Lung (tissue), 12 donors: ENCODE results near the gene EEPD1. TPM values are rescaled to one million over a fixed set of nuclear protein-coding genes. Genes with fewer than 3 reads are reported as not detected.

Experiments
- ATAC-seq: fragments of 200-7000 bp; cut with Tn5 transposase; one replicate; pipeline ENCODE4 v1.9.1; 2020; ENCODE audit warnings: moderate number of reproducible peaks; ENCODE audit not compliant: insufficient read depth, low FRiP score
- DNase-seq, 3 donors: peaks; one replicate each; pipeline ENCODE4 v3.0.0-alpha.2; 2013 to 2017
- H3K27ac ChIP-seq, 2 donors: one replicate each; pipeline ENCODE4 v1.5.1; 2013; ENCODE audit warnings: mild to moderate bottlenecking in 2 of 2, moderate library complexity in 2 of 2, control low read depth in 1 of 2, inconsistent platforms in 1 of 2, low read depth in 1 of 2, low read length in 1 of 2
- H3K27me3 ChIP-seq, 3 donors: one replicate each; pipeline ENCODE4 v1.5.1; 2013; ENCODE audit warnings: low read length in 2 of 3; ENCODE audit not compliant: control insufficient read depth in 3 of 3, insufficient read depth in 3 of 3
- H3K36me3 ChIP-seq, 4 donors: one replicate each; pipeline ENCODE4 v1.5.1; 2013; ENCODE audit warnings: low read length in 4 of 4, mild to moderate bottlenecking in 1 of 4, moderate library complexity in 1 of 4; ENCODE audit not compliant: control insufficient read depth in 4 of 4, insufficient read depth in 4 of 4
- H3K4me1 ChIP-seq, 5 donors: one replicate each; pipeline ENCODE4 v1.5.1; 2013; ENCODE audit warnings: low read length in 5 of 5, mild to moderate bottlenecking in 2 of 5, moderate library complexity in 1 of 5; ENCODE audit not compliant: control insufficient read depth in 5 of 5, insufficient read depth in 5 of 5
- H3K4me3 ChIP-seq: one replicate; pipeline ENCODE4 v1.5.1; 2013; ENCODE audit warnings: mild to moderate bottlenecking, control low read depth, moderate library complexity
- H3K9ac ChIP-seq, 2 donors: one replicate each; pipeline ENCODE4 v1.5.1; 2013; ENCODE audit warnings: low read length in 2 of 2, control low read depth in 1 of 2; ENCODE audit not compliant: insufficient read depth in 1 of 2
- H3K9me3 ChIP-seq, 4 donors: one replicate each; pipeline ENCODE4 v1.5.1; 2013; ENCODE audit warnings: low read length in 3 of 4, mild to moderate bottlenecking in 1 of 4, moderate library complexity in 1 of 4; ENCODE audit not compliant: control insufficient read depth in 4 of 4, insufficient read depth in 3 of 4
- CTCF ChIP-seq: IDR thresholded peaks from 2 replicates; pipeline ENCODE4 v1.5.1; 2012; ENCODE audit warnings: mild to moderate bottlenecking; ENCODE audit errors: control extremely low read depth, extremely low read depth
- WGBS, 2 donors: extraction: QIAGEN DNeasy Blood & Tissue Kit; methylation state at CpG; one replicate each; pipeline ENCODE4 v1.1.7; 2013; 5-methylcytosine and 5-hydroxymethylcytosine counted together
- polyA plus RNA-seq, 2 donors: library from polyadenylated mRNA; stranded (reverse); fragments of 200-250 nt; gene quantifications; one replicate each; pipeline ENCODE4 v1.2.1, GENCODE V29; 2013
- total RNA-seq, 2 donors: library from RNA; depleted of rRNA in 1 of 2; stranded (reverse); fragments of >200 nt in 1 of 2; gene quantifications; one replicate each; pipeline ENCODE4 v1.2.1, GENCODE V29; 2014 to 2021
- donor health status: control.
- donor health status: control.
- donor health status: Bipolar disorder and iron deficiency.
- donor health status: healthy.
- donor health status: DM: yes; HTN: yes; CAD: no.

EEPD1 gene
- total and polyA plus RNA-seq, 4 donors, result 5.4 to 15.3 (median 7.9) TPM

- Histone ChIP-seq H3K4me1 (peaks cover 0 to 7% (median 0%) of the 10 kb centered on the region in 5 donors), H3K4me3 (no peak overlapping the region), H3K36me3 (no peaks in the 10 kb centered on the region), H3K9ac (no peak overlapping the region), H3K27me3 (no peaks in the 10 kb centered on the region), H3K9me3 (no peaks in the 10 kb centered on the region), H3K27ac (no peak overlapping the region)
- ATAC-seq, result no peak
- DNase-seq, result no peak
- no peak for TF ChIP-seq CTCF
- 96 to 97% methylated on average over 1 of the region's 1 CpG for WGBS, 2 donors
These were observed 190.5 kb downstream of the EEPD1 start for GRCh38 chr7:36343548-36343947.

- 65 to 79% methylated on average over 2 of the region's 2 CpGs for WGBS, 2 donors
- H3K9me3 ChIP-seq, result no peaks in the 10 kb centered on the region
- TF ChIP-seq CTCF, result no peak
- H3K27me3 ChIP-seq, result no peaks in the 10 kb centered on the region
- no peaks in the 10 kb centered on the region for H3K36me3 ChIP-seq
- H3K27ac ChIP-seq, result no peak overlapping the region
- ATAC-seq (no peak), DNase-seq (no peak)
- H3K4me3 ChIP-seq, result no peak overlapping the region
- H3K9ac ChIP-seq, result no peak overlapping the region
- peaks cover 0 to 7% (median 0%) of the 10 kb centered on the region in 5 donors for H3K4me1 ChIP-seq
These were observed 191.6 kb downstream of the EEPD1 start for GRCh38 chr7:36344622-36345021.

GRCh38 chr7:36346260-36346831 is 193.3 kb downstream of the EEPD1 start:
- Histone ChIP-seq H3K4me1 (peaks cover 0 to 7% (median 0%) of the 10 kb centered on the region in 5 donors), H3K9me3 (no peaks in the 10 kb centered on the region), H3K36me3 (no peaks in the 10 kb centered on the region), H3K27ac (no peak overlapping the region), H3K27me3 (no peaks in the 10 kb centered on the region), H3K4me3 (no peak overlapping the region), H3K9ac (no peak overlapping the region)
- TF ChIP-seq CTCF, result no peak
- DNase-seq, result no peak
- ATAC-seq, result no peak
- WGBS, 2 donors, result 77 to 78% methylated on average over 6 of the region's 6 CpGs

GRCh38 chr7:36348256-36348655 is 195.2 kb downstream of the EEPD1 start:
- DNase-seq, result peak; percentile 24 to 31 (median 29)
- no peaks in the 10 kb centered on the region for H3K9me3 ChIP-seq
- no peaks in the 10 kb centered on the region for H3K36me3 ChIP-seq
- no peak for TF ChIP-seq CTCF
- no peak for ATAC-seq
- H3K27me3 ChIP-seq, result no peaks in the 10 kb centered on the region
- peaks cover 0 to 7% (median 0%) of the 10 kb centered on the region in 5 donors for H3K4me1 ChIP-seq
- H3K4me3 ChIP-seq, result no peak overlapping the region
- H3K9ac ChIP-seq, result no peak overlapping the region
- no peak overlapping the region for H3K27ac ChIP-seq
